Measurements from ENCODE around the gene KAZN. TPM values are rescaled to one million over a fixed set of nuclear protein-coding genes. Genes with fewer than 3 reads are reported as not detected.
"Not testable (repeated sequence)": the region's sequence is repeated elsewhere in the genome, so short reads cannot be mapped to it uniquely, and the experiment has no call there.

KAZN gene
- total RNA-seq, 1 donor from 2014 or later: 3.7 TPM

DNA sequence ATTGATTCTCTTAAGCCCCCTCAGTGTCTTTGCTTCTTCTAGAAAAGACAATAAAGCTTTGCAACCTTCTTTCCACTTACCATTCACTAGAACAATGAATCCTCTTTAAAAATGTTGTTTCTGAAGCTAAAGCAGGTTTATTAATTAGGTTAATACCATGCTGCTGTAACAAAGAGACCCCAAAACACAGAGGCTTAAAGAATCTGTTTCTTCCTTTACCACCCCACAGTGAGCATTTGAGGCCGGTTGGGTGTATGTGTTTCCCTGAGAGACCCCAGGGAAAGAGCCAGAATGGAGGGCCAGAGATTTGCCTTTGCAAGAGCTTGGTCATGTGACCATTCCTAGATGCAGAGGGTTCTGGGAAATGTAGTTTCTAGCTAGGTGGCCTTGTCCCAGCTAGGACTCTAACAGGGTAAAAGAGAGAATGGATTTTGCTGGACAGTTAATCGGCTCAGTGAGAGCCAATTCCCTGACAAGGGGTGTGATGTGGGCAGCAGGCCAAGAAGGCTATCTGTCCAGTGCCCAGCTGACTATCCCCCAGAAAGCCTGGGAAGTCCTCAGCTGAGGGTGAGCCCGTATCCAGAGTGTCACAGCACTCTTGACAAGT lies 363.3 kb downstream of the KAZN start:
- H3K9me3 ChIP-seq (ENCODE audit: control insufficient read depth in 3 of 3, low read length in 3 of 3): no peaks in the 10 kb centered on the region
- no peak overlapping the region for H3K9ac ChIP-seq (ENCODE audit: low read depth in 1 of 3, low read length in 3 of 3)
- H3K4me3 ChIP-seq (ENCODE audit: low read length in 3 of 3): no peak overlapping the region
- H3K36me3 ChIP-seq (ENCODE audit: control insufficient read depth in 3 of 3, insufficient read depth in 3 of 3, low read length in 3 of 3): peaks cover 0 to 7% (median 0%) of the 10 kb centered on the region in 3 donors
- no peak overlapping the region for H3K27ac ChIP-seq (ENCODE audit: low read depth, low read length)
- no peaks in the 10 kb centered on the region for H3K27me3 ChIP-seq (ENCODE audit: control insufficient read depth in 3 of 3, insufficient read depth in 3 of 3, low read length in 3 of 3)
- no peaks in the 10 kb centered on the region for H3K4me1 ChIP-seq (ENCODE audit: control insufficient read depth in 3 of 3, insufficient read depth in 3 of 3, low read length in 3 of 3)

DNA sequence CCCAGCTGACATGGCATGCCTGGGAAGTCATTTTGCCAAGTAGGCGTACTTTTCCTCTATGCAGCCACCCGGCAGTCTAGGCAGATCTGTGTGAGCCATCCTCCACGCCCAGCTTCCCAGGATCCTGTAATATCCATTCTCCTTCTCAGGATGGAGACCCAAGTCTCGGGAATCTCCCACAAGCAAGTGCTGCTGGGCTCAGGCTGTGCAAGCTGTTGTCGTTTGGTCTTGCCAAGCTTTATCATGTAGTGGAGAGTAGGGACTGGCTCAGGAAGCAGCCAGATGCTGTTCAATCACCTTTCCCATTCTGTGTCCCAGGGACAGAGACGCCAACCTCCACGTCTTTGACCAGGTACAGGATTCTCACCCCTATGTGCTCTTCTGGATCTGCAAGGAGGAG lies 363.9 kb downstream of the KAZN start:
- Histone ChIP-seq H3K9me3 (ENCODE audit: control insufficient read depth in 3 of 3, low read length in 3 of 3) (peaks cover 0 to 2% (median 1%) of the 10 kb centered on the region in 3 donors), H3K4me1 (ENCODE audit: control insufficient read depth in 3 of 3, insufficient read depth in 3 of 3, low read length in 3 of 3) (no peaks in the 10 kb centered on the region), H3K27me3 (ENCODE audit: control insufficient read depth in 3 of 3, insufficient read depth in 3 of 3, low read length in 3 of 3) (no peaks in the 10 kb centered on the region), H3K9ac (ENCODE audit: low read depth in 1 of 3, low read length in 3 of 3) (no peak overlapping the region), H3K27ac (ENCODE audit: low read depth, low read length) (no peak overlapping the region), H3K4me3 (ENCODE audit: low read length in 3 of 3) (no peak overlapping the region), H3K36me3 (ENCODE audit: control insufficient read depth in 3 of 3, insufficient read depth in 3 of 3, low read length in 3 of 3) (peaks cover 0 to 7% (median 0%) of the 10 kb centered on the region in 3 donors)

DNA sequence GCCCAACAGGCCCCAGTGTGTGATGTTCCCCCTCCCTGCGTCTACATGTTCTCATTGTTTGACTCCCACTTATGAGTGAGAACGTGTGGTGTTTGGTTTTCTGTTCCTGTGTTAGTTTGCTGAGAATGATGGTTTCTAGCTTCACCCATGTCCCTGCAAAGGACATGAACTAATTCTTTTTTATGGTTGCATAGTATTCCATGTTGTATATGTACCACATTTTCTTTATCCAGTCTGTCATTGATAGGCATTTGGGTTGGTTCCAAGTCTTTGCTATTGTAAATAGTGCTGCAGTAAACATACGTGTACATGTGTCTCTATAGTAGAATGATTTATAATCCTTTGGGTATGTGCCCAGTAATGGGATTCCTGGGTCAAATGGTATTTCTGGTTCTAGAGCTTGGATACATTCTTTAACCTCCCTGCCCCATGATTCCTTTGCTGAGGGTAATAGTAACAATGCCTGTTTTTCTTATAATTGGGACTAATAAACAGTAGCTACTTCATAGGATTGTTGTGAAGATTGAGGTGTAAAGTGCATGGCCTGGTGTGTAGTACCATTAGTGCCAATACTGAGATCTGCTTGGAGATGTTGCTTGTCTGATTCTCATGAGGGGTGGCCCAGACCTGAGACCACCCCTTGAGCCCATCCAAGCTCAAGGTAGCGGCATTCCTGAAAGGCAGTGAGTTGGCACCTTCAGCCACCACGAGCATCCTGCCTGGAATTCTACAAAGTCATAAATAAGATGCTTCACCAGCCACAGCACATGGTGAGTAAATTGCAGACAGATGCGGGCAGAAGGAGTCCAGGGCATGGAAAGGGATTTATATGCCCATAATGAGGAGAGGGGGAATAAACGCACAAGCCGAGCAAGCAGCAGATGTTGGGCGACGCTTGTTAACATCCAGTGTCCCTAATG lies 365.6 kb downstream of the KAZN start:
- not testable (repeated sequence) for H3K36me3 ChIP-seq (ENCODE audit: control insufficient read depth in 3 of 3, insufficient read depth in 3 of 3, low read length in 3 of 3); H3K9me3 ChIP-seq (ENCODE audit: control insufficient read depth in 3 of 3, low read length in 3 of 3); H3K27ac ChIP-seq (ENCODE audit: low read depth, low read length); H3K27me3 ChIP-seq (ENCODE audit: control insufficient read depth in 3 of 3, insufficient read depth in 3 of 3, low read length in 3 of 3); H3K4me3 ChIP-seq (ENCODE audit: low read length in 3 of 3); H3K9ac ChIP-seq (ENCODE audit: low read depth in 1 of 3, low read length in 3 of 3); H3K4me1 ChIP-seq (ENCODE audit: control insufficient read depth in 3 of 3, insufficient read depth in 3 of 3, low read length in 3 of 3)

DNA sequence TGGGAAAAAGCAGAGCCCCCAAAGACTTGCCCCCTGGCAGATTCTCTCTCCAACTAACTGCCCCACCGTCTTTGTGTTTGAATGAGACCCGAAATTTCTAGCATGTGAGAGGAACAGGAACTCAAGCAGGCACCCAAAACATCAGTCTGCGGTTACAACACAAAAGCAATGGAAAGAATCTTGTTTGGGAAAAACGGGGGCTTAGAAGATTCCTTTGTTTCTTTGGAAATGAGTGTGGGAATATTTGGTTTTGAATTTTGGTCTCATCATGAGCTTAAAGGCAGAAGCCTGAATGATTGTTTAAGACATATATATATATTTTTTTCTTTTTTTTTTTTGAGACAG lies 366.2 kb downstream of the KAZN start:
- no peak overlapping the region for H3K9ac ChIP-seq (ENCODE audit: low read depth in 1 of 3, low read length in 3 of 3)
- peaks cover 0 to 7% (median 0%) of the 10 kb centered on the region in 3 donors for H3K36me3 ChIP-seq (ENCODE audit: control insufficient read depth in 3 of 3, insufficient read depth in 3 of 3, low read length in 3 of 3)
- no peak overlapping the region for H3K27ac ChIP-seq (ENCODE audit: low read depth, low read length)

DNA sequence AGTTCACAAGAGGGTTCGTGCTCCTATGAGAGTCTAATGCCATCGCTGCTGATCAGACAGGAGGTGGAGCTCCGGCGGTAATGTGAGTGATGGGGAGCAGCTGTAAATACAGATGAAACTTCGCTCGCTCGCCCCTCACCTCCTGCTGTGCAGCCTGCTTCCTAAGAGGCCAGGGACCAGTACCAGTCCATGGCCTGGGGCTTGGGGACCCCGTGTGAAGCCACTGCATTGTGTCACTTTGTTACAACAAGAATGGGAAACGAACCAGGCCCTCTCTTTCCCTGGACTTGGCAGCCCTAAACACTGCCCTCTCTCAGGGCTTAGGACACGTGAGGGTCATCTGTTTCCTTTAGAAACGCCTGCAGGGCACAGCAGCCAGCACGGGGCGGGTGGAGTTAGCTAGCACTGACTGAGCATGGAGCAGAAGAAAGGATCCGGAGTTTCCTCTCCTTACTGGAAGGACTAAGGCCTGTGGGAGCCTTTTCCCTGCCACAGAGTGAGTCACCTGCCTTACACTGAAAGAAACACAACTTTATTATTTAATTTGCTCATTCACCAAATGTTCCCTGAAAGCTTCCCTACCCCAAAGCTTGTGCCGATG lies 369.9 kb downstream of the KAZN start:
- no peak overlapping the region for H3K4me3 ChIP-seq (ENCODE audit: low read length in 3 of 3)
- H3K27ac ChIP-seq (ENCODE audit: low read depth, low read length): peak overlapping the region; percentile 36
- H3K9ac ChIP-seq (ENCODE audit: low read depth in 1 of 3, low read length in 3 of 3): no peak overlapping the region
- H3K27me3 ChIP-seq (ENCODE audit: control insufficient read depth in 3 of 3, insufficient read depth in 3 of 3, low read length in 3 of 3): peaks cover 0 to 14% (median 0%) of the 10 kb centered on the region in 3 donors
- H3K9me3 ChIP-seq (ENCODE audit: control insufficient read depth in 3 of 3, low read length in 3 of 3): peaks cover 0 to 3% (median 2%) of the 10 kb centered on the region in 3 donors
- peaks cover 8 to 16% (median 14%) of the 10 kb centered on the region in 3 donors for H3K4me1 ChIP-seq (ENCODE audit: control insufficient read depth in 3 of 3, insufficient read depth in 3 of 3, low read length in 3 of 3)
- no peaks in the 10 kb centered on the region for H3K36me3 ChIP-seq (ENCODE audit: control insufficient read depth in 3 of 3, insufficient read depth in 3 of 3, low read length in 3 of 3)

More for the DNA sequence above, 366.2 kb downstream of the KAZN start:
- Histone ChIP-seq H3K4me1 (ENCODE audit: control insufficient read depth in 3 of 3, insufficient read depth in 3 of 3, low read length in 3 of 3) (peaks cover 8 to 10% (median 9%) of the 10 kb centered on the region in 3 donors), H3K27me3 (ENCODE audit: control insufficient read depth in 3 of 3, insufficient read depth in 3 of 3, low read length in 3 of 3) (peaks cover 0 to 3% (median 0%) of the 10 kb centered on the region in 3 donors), H3K4me3 (ENCODE audit: low read length in 3 of 3) (no peak overlapping the region), H3K9me3 (ENCODE audit: control insufficient read depth in 3 of 3, low read length in 3 of 3) (peaks cover 0 to 3% (median 2%) of the 10 kb centered on the region in 3 donors)

DNA sequence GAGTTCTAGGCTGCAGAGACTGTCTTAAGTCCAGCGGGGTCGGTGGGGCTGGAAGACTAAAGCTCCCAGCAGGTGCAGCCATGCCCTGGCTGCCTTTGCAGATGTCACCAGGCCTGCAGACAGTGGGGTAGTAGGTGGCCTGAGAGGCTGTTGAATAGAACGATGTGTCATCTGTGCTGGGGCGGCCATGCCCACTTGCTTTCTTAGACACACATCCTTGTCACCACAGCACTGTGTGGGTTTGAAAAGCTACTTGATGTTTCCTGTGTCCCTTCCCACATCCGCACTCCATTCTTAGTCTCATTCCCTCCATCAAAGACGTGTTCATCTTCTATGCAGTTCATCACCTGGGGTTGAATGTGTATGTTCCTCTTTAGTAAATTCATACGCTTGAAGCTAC lies 370.5 kb downstream of the KAZN start:
- H3K9ac ChIP-seq (ENCODE audit: low read depth in 1 of 3, low read length in 3 of 3): no peak overlapping the region
- H3K27ac ChIP-seq (ENCODE audit: low read depth, low read length): peak overlapping the region; percentile 11
- H3K9me3 ChIP-seq (ENCODE audit: control insufficient read depth in 3 of 3, low read length in 3 of 3): peaks cover 0 to 3% (median 2%) of the 10 kb centered on the region in 3 donors

DNA sequence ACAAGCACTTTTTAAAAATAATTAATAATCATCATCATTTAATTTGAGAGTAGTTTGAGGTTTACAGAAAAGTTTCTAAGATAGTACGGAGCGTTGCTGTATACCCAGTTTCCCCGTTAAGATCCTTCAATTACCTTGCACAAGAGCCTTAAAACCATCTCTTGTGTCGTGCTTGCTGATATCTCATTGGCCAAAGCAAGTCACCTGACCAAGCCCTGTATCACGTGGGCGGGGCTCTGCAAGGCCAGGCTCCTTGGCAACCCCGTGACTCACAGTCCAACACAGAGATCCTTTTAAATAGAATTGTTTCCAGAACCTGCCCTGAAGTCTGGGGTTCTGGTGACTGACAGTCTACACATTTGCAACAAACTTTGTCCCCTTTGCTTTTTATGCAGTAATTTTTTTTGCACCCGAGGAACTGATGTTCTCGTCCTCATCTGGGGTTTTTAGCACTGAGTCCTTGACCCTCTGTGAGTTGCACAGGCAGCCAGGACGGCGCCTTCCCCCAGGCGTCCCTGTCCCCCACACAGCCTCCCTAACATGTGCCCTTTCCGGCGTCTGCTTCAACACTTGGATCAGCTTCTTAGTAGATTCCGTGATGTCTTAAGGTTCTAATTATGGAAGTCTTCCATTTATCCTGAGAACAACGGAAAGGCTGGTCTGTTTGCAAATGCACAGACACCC lies 371.8 kb downstream of the KAZN start:
- H3K9ac ChIP-seq (ENCODE audit: low read depth in 1 of 3, low read length in 3 of 3): no peak overlapping the region
- H3K4me3 ChIP-seq (ENCODE audit: low read length in 3 of 3): no peak overlapping the region
- no peak overlapping the region for H3K27ac ChIP-seq (ENCODE audit: low read depth, low read length)
- H3K27me3 ChIP-seq (ENCODE audit: control insufficient read depth in 3 of 3, insufficient read depth in 3 of 3, low read length in 3 of 3): peaks cover 0 to 14% (median 0%) of the 10 kb centered on the region in 3 donors
- no peaks in the 10 kb centered on the region for H3K36me3 ChIP-seq (ENCODE audit: control insufficient read depth in 3 of 3, insufficient read depth in 3 of 3, low read length in 3 of 3)
- peaks cover 0 to 3% (median 2%) of the 10 kb centered on the region in 3 donors for H3K9me3 ChIP-seq (ENCODE audit: control insufficient read depth in 3 of 3, low read length in 3 of 3)
- H3K4me1 ChIP-seq (ENCODE audit: control insufficient read depth in 3 of 3, insufficient read depth in 3 of 3, low read length in 3 of 3): peaks cover 8 to 16% (median 14%) of the 10 kb centered on the region in 3 donors

More for the DNA sequence above, 370.5 kb downstream of the KAZN start:
- no peaks in the 10 kb centered on the region for H3K36me3 ChIP-seq (ENCODE audit: control insufficient read depth in 3 of 3, insufficient read depth in 3 of 3, low read length in 3 of 3)
- no peak overlapping the region for H3K4me3 ChIP-seq (ENCODE audit: low read length in 3 of 3)
- H3K27me3 ChIP-seq (ENCODE audit: control insufficient read depth in 3 of 3, insufficient read depth in 3 of 3, low read length in 3 of 3): peaks cover 0 to 14% (median 0%) of the 10 kb centered on the region in 3 donors
- peaks cover 8 to 16% (median 14%) of the 10 kb centered on the region in 3 donors for H3K4me1 ChIP-seq (ENCODE audit: control insufficient read depth in 3 of 3, insufficient read depth in 3 of 3, low read length in 3 of 3)

DNA sequence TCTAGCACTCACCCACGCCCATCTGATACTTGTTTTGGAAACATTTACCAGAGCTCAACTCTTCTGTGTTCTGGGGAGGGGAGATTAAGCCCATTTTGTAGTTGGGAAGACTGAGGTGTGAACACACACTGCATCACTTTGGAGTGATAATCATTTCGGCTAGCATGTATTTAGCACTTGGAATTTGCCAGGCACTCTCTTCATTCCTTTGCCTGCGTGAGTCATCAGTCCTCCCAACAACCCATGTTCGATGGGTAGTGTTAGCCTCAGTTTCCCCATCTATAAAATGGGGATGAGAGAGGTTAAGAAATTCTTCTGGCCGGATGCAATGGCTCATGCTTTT lies 372.3 kb downstream of the KAZN start:
- Histone ChIP-seq H3K27ac (ENCODE audit: low read depth, low read length) (no peak overlapping the region), H3K4me1 (ENCODE audit: control insufficient read depth in 3 of 3, insufficient read depth in 3 of 3, low read length in 3 of 3) (peaks cover 8 to 16% (median 14%) of the 10 kb centered on the region in 3 donors), H3K4me3 (ENCODE audit: low read length in 3 of 3) (no peak overlapping the region), H3K36me3 (ENCODE audit: control insufficient read depth in 3 of 3, insufficient read depth in 3 of 3, low read length in 3 of 3) (no peaks in the 10 kb centered on the region), H3K27me3 (ENCODE audit: control insufficient read depth in 3 of 3, insufficient read depth in 3 of 3, low read length in 3 of 3) (peaks cover 0 to 14% (median 0%) of the 10 kb centered on the region in 3 donors), H3K9me3 (ENCODE audit: control insufficient read depth in 3 of 3, low read length in 3 of 3) (peaks cover 0 to 3% (median 2%) of the 10 kb centered on the region in 3 donors), H3K9ac (ENCODE audit: low read depth in 1 of 3, low read length in 3 of 3) (no peak overlapping the region)

DNA sequence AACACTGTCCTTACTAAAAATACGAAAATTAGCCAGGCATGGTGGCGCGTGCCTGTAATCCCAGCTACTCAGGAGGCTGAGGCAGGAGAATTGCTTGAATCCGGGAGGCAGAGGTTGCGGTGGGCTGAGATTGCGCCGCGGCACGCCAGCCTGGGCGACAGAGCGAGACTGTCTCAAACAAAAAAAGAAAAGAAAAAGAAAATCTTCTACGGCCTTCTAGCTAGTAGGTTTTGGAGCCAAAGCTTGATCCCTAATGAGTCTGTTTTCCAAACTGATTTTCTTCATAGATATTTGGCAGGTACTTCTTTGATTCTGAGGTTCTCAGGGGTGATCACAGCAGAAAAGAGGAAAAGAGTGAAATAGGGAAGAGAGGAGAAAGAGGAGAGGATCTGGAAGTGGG lies 372.7 kb downstream of the KAZN start:
- H3K4me1 ChIP-seq (ENCODE audit: control insufficient read depth in 3 of 3, insufficient read depth in 3 of 3, low read length in 3 of 3): peaks cover 8 to 16% (median 14%) of the 10 kb centered on the region in 3 donors
- H3K4me3 ChIP-seq (ENCODE audit: low read length in 3 of 3): no peak overlapping the region
- no peak overlapping the region for H3K27ac ChIP-seq (ENCODE audit: low read depth, low read length)
- H3K27me3 ChIP-seq (ENCODE audit: control insufficient read depth in 3 of 3, insufficient read depth in 3 of 3, low read length in 3 of 3): peaks cover 0 to 14% (median 0%) of the 10 kb centered on the region in 3 donors
- H3K9ac ChIP-seq (ENCODE audit: low read depth in 1 of 3, low read length in 3 of 3): no peak overlapping the region
- H3K36me3 ChIP-seq (ENCODE audit: control insufficient read depth in 3 of 3, insufficient read depth in 3 of 3, low read length in 3 of 3): no peaks in the 10 kb centered on the region
- H3K9me3 ChIP-seq (ENCODE audit: control insufficient read depth in 3 of 3, low read length in 3 of 3): peaks cover 0 to 3% (median 2%) of the 10 kb centered on the region in 3 donors
